WERI-Rb-1 (cell line): ENCODE data around the gene USO1.
A peak's percentile ranks its signal among the peaks of the same experiment; 100 is the strongest.
"Not testable (repeated sequence)": the region's sequence is repeated elsewhere in the genome, so short reads cannot be mapped to it uniquely, and the experiment has no call there.

Experiments
- DNase-seq: peaks from one replicate; pipeline ENCODE4 v3.0.0-alpha.2; 2020
- H3K27ac ChIP-seq: fragments of 250-450 bp; sonication (Bioruptor Pico); 2 replicates; pipeline ENCODE4 v1.5.1; 2020; ENCODE audit warnings: mild to moderate bottlenecking, moderate library complexity
- H3K27me3 ChIP-seq: fragments of 250-450 bp; sonication (Bioruptor Pico); 2 replicates; pipeline ENCODE4 v1.5.1; 2021; ENCODE audit warnings: mild to moderate bottlenecking, low read depth, moderate library complexity; ENCODE audit not compliant: insufficient read depth, severe bottlenecking
- H3K36me3 ChIP-seq: fragments of 250-450 bp; sonication (Bioruptor Pico); 2 replicates; pipeline ENCODE4 v1.5.1; 2020; ENCODE audit warnings: mild to moderate bottlenecking, moderate library complexity
- H3K4me3 ChIP-seq: 2 replicates; pipeline ENCODE4 v1.5.1; 2011; ENCODE audit warnings: low read depth, mild to moderate bottlenecking, control low read depth, low read length
- H3K9me3 ChIP-seq: fragments of 250-450 bp; sonication (Bioruptor Pico); 2 replicates; pipeline ENCODE4 v1.5.1; 2021; ENCODE audit warnings: mild to moderate bottlenecking, moderate library complexity; ENCODE audit not compliant: severe bottlenecking
- CTCF ChIP-seq: IDR thresholded peaks from 2 replicates; pipeline ENCODE4 v1.5.1; 2011; ENCODE audit warnings: low read depth, mild to moderate bottlenecking, control low read depth, inconsistent platforms, low read length

The USO1 gene

GRCh38 chr4:75843596-75843995 lies 119.2 kb downstream of the USO1 start:
- no peak for TF ChIP-seq CTCF
- no peaks in the 10 kb centered on the region for H3K27me3 ChIP-seq
- no peak overlapping the region for H3K27ac ChIP-seq
- no peaks in the 10 kb centered on the region for H3K36me3 ChIP-seq
- H3K9me3 ChIP-seq = no peaks in the 10 kb centered on the region
- no peak for DNase-seq
- H3K4me3 ChIP-seq = no peak overlapping the region

- no peak for DNase-seq
- Histone ChIP-seq H3K27ac (no peak overlapping the region), H3K9me3 (no peaks in the 10 kb centered on the region), H3K36me3 (no peaks in the 10 kb centered on the region), H3K27me3 (no peaks in the 10 kb centered on the region), H3K4me3 (no peak overlapping the region)
- no peak for TF ChIP-seq CTCF
These were observed 119.8 kb downstream of the USO1 start for GRCh38 chr4:75844151-75844662.

GRCh38 chr4:75845992-75846391 lies 121.6 kb downstream of the USO1 start:
- Histone ChIP-seq H3K36me3 (no peaks in the 10 kb centered on the region), H3K27ac (no peak overlapping the region), H3K9me3 (no peaks in the 10 kb centered on the region), H3K27me3 (no peaks in the 10 kb centered on the region), H3K4me3 (no peak overlapping the region)
- TF ChIP-seq CTCF = no peak
- DNase-seq = no peak

- DNase-seq = peak; percentile 40
- peak; percentile 59 for TF ChIP-seq CTCF
- not testable (repeated sequence) for H3K9me3 ChIP-seq, H3K4me3 ChIP-seq, H3K36me3 ChIP-seq, H3K27me3 ChIP-seq, H3K27ac ChIP-seq
These were observed 123.9 kb downstream of the USO1 start for GRCh38 chr4:75848171-75848760.

GRCh38 chr4:75848891-75849290 lies 124.5 kb downstream of the USO1 start:
- Histone ChIP-seq H3K27me3 (no peaks in the 10 kb centered on the region), H3K9me3 (no peaks in the 10 kb centered on the region), H3K36me3 (no peaks in the 10 kb centered on the region), H3K27ac (no peak overlapping the region), H3K4me3 (no peak overlapping the region)
- TF ChIP-seq CTCF = no peak
- no peak for DNase-seq

GRCh38 chr4:75849461-75849860 lies 125.1 kb downstream of the USO1 start:
- Histone ChIP-seq H3K27ac (no peak overlapping the region), H3K9me3 (no peaks in the 10 kb centered on the region), H3K4me3 (no peak overlapping the region), H3K27me3 (no peaks in the 10 kb centered on the region), H3K36me3 (no peaks in the 10 kb centered on the region)
- peak; percentile 21 for DNase-seq
- TF ChIP-seq CTCF = no peak
